ENCODE results near the gene LINC00305. TPM values are rescaled to one million over a fixed set of nuclear protein-coding genes. Genes with fewer than 3 reads are reported as not detected.

LINC00305 gene
- polyA plus RNA-seq, 1 donor (not counting 4 experiments of a cell fraction or from before 2014, with no cell fraction given), result not detected

DNA sequence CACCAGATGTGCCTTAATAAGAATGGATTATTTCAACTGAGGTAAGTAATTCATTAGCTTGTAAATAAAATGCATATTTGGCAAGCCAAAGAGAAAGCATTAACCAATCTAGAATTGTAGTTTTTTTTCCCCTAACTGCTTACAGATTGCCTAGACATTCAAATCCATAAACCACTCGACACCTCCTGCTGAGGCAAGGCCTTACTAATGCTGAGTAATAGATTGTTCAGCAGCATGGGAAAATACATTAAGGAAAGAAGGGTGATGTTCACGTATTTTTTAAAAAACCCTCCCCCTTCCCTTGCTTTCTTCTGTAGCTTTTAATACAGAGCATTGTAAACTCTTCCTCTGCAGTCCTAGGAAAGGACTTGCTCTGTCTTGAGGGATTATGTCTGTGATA is 17.0 kb upstream of the LINC00305 start:
- Histone ChIP-seq H3K4me2 (ENCODE audit: control insufficient read depth, extremely low read depth, insufficient read depth, low read depth, low read length) (no peak overlapping the region), H3K27me3 (ENCODE audit: control insufficient read depth, extremely low read depth, insufficient read depth, low read length) (no peaks in the 10 kb centered on the region), H2AFZ (ENCODE audit: control insufficient read depth, low read length) (no peak overlapping the region), H3K36me3 (ENCODE audit: control insufficient read depth in 2 of 2, extremely low read depth in 1 of 2, insufficient read depth in 2 of 2, low read length in 2 of 2) (no peaks in the 10 kb centered on the region), H3K4me3 (ENCODE audit: control insufficient read depth in 2 of 3, extremely low read depth in 1 of 3, insufficient read depth in 2 of 3, low read depth in 1 of 3, low read length in 3 of 3) (no peak overlapping the region), H3K9me3 (ENCODE audit: control insufficient read depth, low read depth, low read length) (no peaks in the 10 kb centered on the region), H3K9ac (ENCODE audit: control insufficient read depth, extremely low read depth, insufficient read depth, low read length) (no peak overlapping the region), H3K27ac (ENCODE audit: control insufficient read depth, insufficient read depth, low read length) (no peak overlapping the region), H3K9me1 (ENCODE audit: control insufficient read depth, extremely low read depth, insufficient read depth, low read length) (no peaks in the 10 kb centered on the region), H3K4me1 (ENCODE audit: control insufficient read depth, extremely low read depth, insufficient read depth, low read length) (no peaks in the 10 kb centered on the region), H4K20me1 (ENCODE audit: control insufficient read depth, extremely low read depth, insufficient read depth, low read length) (no peaks in the 10 kb centered on the region), H3K79me2 (ENCODE audit: control insufficient read depth, insufficient read depth, low read length) (no peaks in the 10 kb centered on the region)
- FAIRE-seq (no peak), DNase-seq (ENCODE audit: low read depth, low spot score) (no peak)
- TF ChIP-seq, protein P1, sequence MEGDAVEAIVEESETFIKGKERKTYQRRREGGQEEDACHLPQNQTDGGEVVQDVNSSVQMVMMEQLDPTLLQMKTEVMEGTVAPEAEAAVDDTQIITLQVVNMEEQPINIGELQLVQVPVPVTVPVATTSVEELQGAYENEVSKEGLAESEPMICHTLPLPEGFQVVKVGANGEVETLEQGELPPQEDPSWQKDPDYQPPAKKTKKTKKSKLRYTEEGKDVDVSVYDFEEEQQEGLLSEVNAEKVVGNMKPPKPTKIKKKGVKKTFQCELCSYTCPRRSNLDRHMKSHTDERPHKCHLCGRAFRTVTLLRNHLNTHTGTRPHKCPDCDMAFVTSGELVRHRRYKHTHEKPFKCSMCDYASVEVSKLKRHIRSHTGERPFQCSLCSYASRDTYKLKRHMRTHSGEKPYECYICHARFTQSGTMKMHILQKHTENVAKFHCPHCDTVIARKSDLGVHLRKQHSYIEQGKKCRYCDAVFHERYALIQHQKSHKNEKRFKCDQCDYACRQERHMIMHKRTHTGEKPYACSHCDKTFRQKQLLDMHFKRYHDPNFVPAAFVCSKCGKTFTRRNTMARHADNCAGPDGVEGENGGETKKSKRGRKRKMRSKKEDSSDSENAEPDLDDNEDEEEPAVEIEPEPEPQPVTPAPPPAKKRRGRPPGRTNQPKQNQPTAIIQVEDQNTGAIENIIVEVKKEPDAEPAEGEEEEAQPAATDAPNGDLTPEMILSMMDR (optimal IDR thresholded peaks at IDR 0.05 in 1 of 3, IDR thresholded peaks at IDR 0.05 in 1 of 3, conservative IDR thresholded peaks at IDR 0.05 in 1 of 3; ENCODE audit: extremely low read depth in 1 of 3, insufficient read depth in 2 of 3, low read length in 3 of 3), result no peak
- no peak for TF ChIP-seq EZH2 (IDR thresholded peaks at IDR 0.05; ENCODE audit: low read length)
- dilution Hi-C loops (cut with MboI; ENCODE audit: extremely low pct_ligation_motif_present, low sequenced_read_pairs), result no loop called here

DNA sequence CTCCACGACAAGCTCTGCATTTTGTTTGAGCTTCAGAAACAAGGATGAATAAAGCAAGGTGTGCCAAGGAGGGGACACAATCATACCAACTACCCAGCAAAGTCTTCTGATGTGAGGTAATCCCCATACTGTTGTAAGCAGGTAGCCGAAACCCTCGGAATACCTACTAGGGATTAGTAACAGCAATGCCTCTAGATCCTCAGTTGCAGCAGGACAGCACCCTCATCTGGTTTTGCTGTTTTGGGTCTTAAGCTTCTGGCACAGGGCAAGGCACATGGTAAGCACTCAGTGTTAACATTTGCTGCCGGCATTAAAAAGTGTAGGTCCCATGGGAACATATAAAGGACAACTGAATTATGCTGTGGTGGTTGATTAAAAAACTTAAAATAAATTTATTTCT is 16.0 kb upstream of the LINC00305 start:
- H2AFZ ChIP-seq (ENCODE audit: control insufficient read depth, low read length), result no peak overlapping the region
- no peak overlapping the region for H3K4me3 ChIP-seq (ENCODE audit: control insufficient read depth in 2 of 3, extremely low read depth in 1 of 3, insufficient read depth in 2 of 3, low read depth in 1 of 3, low read length in 3 of 3)
- H3K79me2 ChIP-seq (ENCODE audit: control insufficient read depth, insufficient read depth, low read length), result no peaks in the 10 kb centered on the region
- no peaks in the 10 kb centered on the region for H4K20me1 ChIP-seq (ENCODE audit: control insufficient read depth, extremely low read depth, insufficient read depth, low read length)
- H3K27me3 ChIP-seq (ENCODE audit: control insufficient read depth, extremely low read depth, insufficient read depth, low read length), result no peaks in the 10 kb centered on the region
- no peaks in the 10 kb centered on the region for H3K9me3 ChIP-seq (ENCODE audit: control insufficient read depth, low read depth, low read length)
- no peak overlapping the region for H3K9ac ChIP-seq (ENCODE audit: control insufficient read depth, extremely low read depth, insufficient read depth, low read length)
- DNase-seq (ENCODE audit: low read depth, low spot score) (no peak), FAIRE-seq (no peak)
- H3K9me1 ChIP-seq (ENCODE audit: control insufficient read depth, extremely low read depth, insufficient read depth, low read length), result no peaks in the 10 kb centered on the region
- no peak overlapping the region for H3K4me2 ChIP-seq (ENCODE audit: control insufficient read depth, extremely low read depth, insufficient read depth, low read depth, low read length)
- TF ChIP-seq, protein P1 (optimal IDR thresholded peaks at IDR 0.05 in 1 of 3, IDR thresholded peaks at IDR 0.05 in 1 of 3, conservative IDR thresholded peaks at IDR 0.05 in 1 of 3; ENCODE audit: extremely low read depth in 1 of 3, insufficient read depth in 2 of 3, low read length in 3 of 3), result no peak
- no peak for TF ChIP-seq EZH2 (IDR thresholded peaks at IDR 0.05; ENCODE audit: low read length)
- H3K27ac ChIP-seq (ENCODE audit: control insufficient read depth, insufficient read depth, low read length), result no peak overlapping the region
- dilution Hi-C loops (cut with MboI; ENCODE audit: extremely low pct_ligation_motif_present, low sequenced_read_pairs), result no loop called here
- H3K4me1 ChIP-seq (ENCODE audit: control insufficient read depth, extremely low read depth, insufficient read depth, low read length), result no peaks in the 10 kb centered on the region
- H3K36me3 ChIP-seq (ENCODE audit: control insufficient read depth in 2 of 2, extremely low read depth in 1 of 2, insufficient read depth in 2 of 2, low read length in 2 of 2), result no peaks in the 10 kb centered on the region
